GM23338 (cell line): ENCODE measurements around the gene LFNG. TPM values are rescaled to one million over a fixed set of nuclear protein-coding genes. Genes with fewer than 3 reads are reported as not detected.

Source experiments
- ATAC-seq: fragments of 200-7000 bp; cut with Tn5 transposase; 3 replicates; pipeline ENCODE4 v1.9.1; 2020
- DNase-seq: peaks from one replicate; pipeline ENCODE4 v3.0.0-alpha.2; 2015; ENCODE audit warnings: low spot score
- H2AFZ ChIP-seq: fragments of 200-600 bp; sonication (generic); 2 replicates; pipeline ENCODE4 v1.8.0; 2016; ENCODE audit warnings: antibody characterized with exemption, mild to moderate bottlenecking, moderate library complexity
- H3F3A ChIP-seq: fragments of 200-600 bp; sonication (generic); replicated peaks from 2 replicates; pipeline ENCODE4 v1.8.0; 2017; ENCODE audit warnings: antibody characterized with exemption, mixed run types, low read depth
- H3K27ac ChIP-seq: fragments of 200-600 bp; sonication (generic); 2 replicates; pipeline ENCODE4 v1.6.1; 2016; ENCODE audit warnings: low read depth
- H3K27me3 ChIP-seq: fragments of 200-600 bp; sonication (generic); 2 replicates; pipeline ENCODE4 v1.8.0; 2016; ENCODE audit warnings: mild to moderate bottlenecking, mixed run types, moderate library complexity; ENCODE audit not compliant: insufficient read depth
- H3K36me3 ChIP-seq: fragments of 200-600 bp; sonication (generic); 2 replicates; pipeline ENCODE4 v1.8.0; 2016; ENCODE audit warnings: mild to moderate bottlenecking; ENCODE audit not compliant: insufficient read depth
- H3K4me1 ChIP-seq: fragments of 200-600 bp; sonication (generic); 2 replicates; pipeline ENCODE4 v1.8.0; 2016; ENCODE audit warnings: mild to moderate bottlenecking, moderate library complexity; ENCODE audit not compliant: insufficient read depth
- H3K4me2 ChIP-seq: fragments of 200-600 bp; sonication (generic); 2 replicates; pipeline ENCODE4 v1.7.1; 2017; ENCODE audit warnings: mixed run types
- H3K4me3 ChIP-seq: fragments of 200-600 bp; sonication (generic); 2 replicates; pipeline ENCODE4 v1.6.1; 2016; ENCODE audit warnings: mixed run types
- H3K79me2 ChIP-seq: fragments of 200-600 bp; sonication (generic); replicated peaks from 2 replicates; pipeline ENCODE4 v1.8.0; 2017; ENCODE audit warnings: mild to moderate bottlenecking; ENCODE audit not compliant: insufficient read depth
- H3K9me2 ChIP-seq: fragments of 200-600 bp; sonication (generic); 2 replicates; pipeline ENCODE4 v1.8.0; 2017; ENCODE audit not compliant: insufficient read depth
- H4K20me1 ChIP-seq: fragments of 200-600 bp; sonication (generic); replicated peaks from 2 replicates; pipeline ENCODE4 v1.8.0; 2017; ENCODE audit warnings: mild to moderate bottlenecking; ENCODE audit not compliant: insufficient read depth
- H3K27ac Mint-ChIP-seq: 2 replicates; pipeline ENCODE4 v1.8.0; 2020; ENCODE audit warnings: inconsistent platforms, mild to moderate bottlenecking, moderate library complexity, mixed read lengths
- H3K27me3 Mint-ChIP-seq: 3 replicates; pipeline ENCODE4 v1.8.0; 2022; ENCODE audit warnings: low read depth, mild to moderate bottlenecking, moderate library complexity, mixed read lengths, inconsistent platforms; ENCODE audit not compliant: insufficient read depth, poor library complexity
- H3K36me3 Mint-ChIP-seq: 3 replicates; pipeline ENCODE4 v1.8.0; 2021; ENCODE audit warnings: low read depth, mild to moderate bottlenecking, inconsistent platforms, moderate library complexity, mixed read lengths
- H3K4me1 Mint-ChIP-seq: 3 replicates; pipeline ENCODE4 v1.8.0; 2020; ENCODE audit warnings: mild to moderate bottlenecking, inconsistent platforms, mixed read lengths
- H3K4me3 Mint-ChIP-seq: 3 replicates; pipeline ENCODE4 v1.8.0; 2021; ENCODE audit warnings: moderate library complexity, mild to moderate bottlenecking, inconsistent platforms, mixed read lengths
- H3K9me3 Mint-ChIP-seq: 3 replicates; pipeline ENCODE4 v1.8.0; 2020; ENCODE audit warnings: moderate library complexity, mild to moderate bottlenecking, inconsistent platforms, mixed read lengths
- CREB1 ChIP-seq: fragments of 250-450 bp; sonication (Bioruptor Pico); IDR thresholded peaks from 2 replicates; pipeline ENCODE4 v1.5.0; 2020; ENCODE audit warnings: low read depth, mild to moderate bottlenecking, moderate library complexity
- EZH2 ChIP-seq: fragments of 200-600 bp; sonication (generic); IDR thresholded peaks from one replicate; pipeline ENCODE4 v1.8.0; 2017; ENCODE audit warnings: antibody characterized with exemption, mild to moderate bottlenecking, low read depth; ENCODE audit not compliant: unreplicated experiment
- EZH2phosphoT487 ChIP-seq: fragments of 200-600 bp; sonication (generic); IDR thresholded peaks from one replicate; pipeline ENCODE4 v1.8.1; 2018; ENCODE audit warnings: antibody characterized with exemption; ENCODE audit not compliant: unreplicated experiment
- JUNB ChIP-seq: IDR thresholded peaks from one replicate; pipeline ENCODE4 v1.6.1; 2016; ENCODE audit warnings: antibody characterized with exemption; ENCODE audit not compliant: unreplicated experiment
- NANOG ChIP-seq: IDR thresholded peaks from 2 replicates; pipeline ENCODE4 v1.6.1; 2016; ENCODE audit warnings: antibody characterized with exemption, borderline replicate concordance
- POLR2AphosphoS5 ChIP-seq: IDR thresholded peaks from 2 replicates; pipeline ENCODE4 v1.6.1; 2016; ENCODE audit warnings: antibody characterized with exemption, low read depth
- STAT1 ChIP-seq: IDR thresholded peaks from one replicate; pipeline ENCODE4 v1.6.1; 2016; ENCODE audit warnings: antibody characterized with exemption; ENCODE audit not compliant: unreplicated experiment
- ZNF114 ChIP-seq: fragments of 250-450 bp; sonication (Bioruptor Pico); IDR thresholded peaks from 2 replicates; pipeline ENCODE4 v1.5.0; 2020; ENCODE audit warnings: mild to moderate bottlenecking, moderate library complexity
- ZNF331 ChIP-seq: fragments of 250-450 bp; sonication (Bioruptor Pico); IDR thresholded peaks from 2 replicates; pipeline ENCODE4 v1.5.0; 2020; ENCODE audit warnings: low read depth, mild to moderate bottlenecking, moderate library complexity
- polyA plus RNA-seq: library from polyadenylated mRNA; unstranded; fragments of >200 nt; fragmentation: Nextera tagmentation; extraction: Ambion mirVana; gene quantifications from 2 replicates; pipeline ENCODE4 v1.2.1, GENCODE V29; 2016
- total RNA-seq: library from RNA; depleted of rRNA; stranded (reverse); fragments of >200 nt; shearing (Covaris generic); gene quantifications from 2 replicates; pipeline ENCODE4 v1.2.3, GENCODE V29; 2014
- TF ChIP-seq, protein P1 (sequence below): IDR thresholded peaks from 2 replicates; pipeline ENCODE4 v1.6.1; 2016; ENCODE audit warnings: antibody characterized with exemption
- TF ChIP-seq, protein P2 (sequence below), 2 experiments: fragments of 200-600 bp in 1 of 2; sonication (generic) in 1 of 2; conservative IDR thresholded peaks; 2 replicates each; pipeline versions ENCODE4 v1.5.1 to v1.6.1; 2016 to 2017; ENCODE audit warnings: antibody characterized with exemption in 2 of 2, low read depth in 2 of 2, mild to moderate bottlenecking in 2 of 2, moderate library complexity in 1 of 2
- TF ChIP-seq, protein P3 (sequence below): fragments of 250-450 bp; sonication (Bioruptor Pico); IDR thresholded peaks from 2 replicates; pipeline ENCODE4 v1.5.0; 2020; ENCODE audit warnings: mild to moderate bottlenecking, moderate library complexity
- TF ChIP-seq, protein P4 (sequence below): IDR thresholded peaks from one replicate; pipeline ENCODE4 v1.6.1; 2018; ENCODE audit warnings: antibody characterized with exemption; ENCODE audit not compliant: unreplicated experiment

The LFNG gene
- total and polyA plus RNA-seq, 2 experiments from 2014 or later, result 1.7 to 35.4 TPM

DNA sequence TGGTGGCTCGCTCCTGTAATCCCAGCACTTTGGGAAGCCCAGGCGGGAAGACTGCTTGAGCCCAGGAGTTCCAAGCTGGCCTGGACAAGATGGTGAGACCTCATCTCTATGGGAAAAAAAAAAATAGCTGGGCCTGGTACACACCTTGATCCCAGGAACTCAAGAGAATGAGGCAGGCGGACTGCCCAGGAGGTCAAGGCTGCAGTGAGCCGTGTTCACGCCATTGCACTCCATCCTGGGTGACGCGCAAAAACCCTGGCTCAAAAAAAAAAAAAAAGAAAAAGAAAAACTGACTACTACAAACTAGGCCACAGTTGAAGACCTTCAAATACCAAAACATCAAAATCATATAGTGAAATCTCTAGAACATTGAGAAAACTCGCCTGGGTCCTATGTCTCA lies 31.8 kb downstream of the LFNG start:
- H3K4me1 Mint-ChIP-seq, result peaks cover 8% of the 10 kb centered on the region; the same call in 2 of the 3 replicates
- Histone ChIP-seq H2AFZ (no peak overlapping the region), H3K9me2 (no peaks in the 10 kb centered on the region), H3F3A (peaks cover 10% of the 10 kb centered on the region), H3K27ac (no peak overlapping the region), H3K27me3 (no peaks in the 10 kb centered on the region), H3K4me3 (no peak overlapping the region), H3K4me2 (no peak overlapping the region), H4K20me1 (peaks cover 9% of the 10 kb centered on the region), H3K4me1 (peaks cover 5% of the 10 kb centered on the region; the same call in 1 of the 2 replicates), H3K79me2 (peaks cover 26% of the 10 kb centered on the region), H3K36me3 (peaks cover 11% of the 10 kb centered on the region)
- H3K27me3 Mint-ChIP-seq, result peaks cover 6% of the 10 kb centered on the region
- H3K36me3 Mint-ChIP-seq, result peaks cover 53% of the 10 kb centered on the region
- no peaks in the 10 kb centered on the region for H3K9me3 Mint-ChIP-seq
- H3K4me3 Mint-ChIP-seq, result no peak overlapping the region
- ATAC-seq (no peak), DNase-seq (no peak)
- H3K27ac Mint-ChIP-seq, result no peak overlapping the region
- TF ChIP-seq EZH2phosphoT487 (no peak), JUNB (no peak), ZNF331 (CRISPR knock-in tag) (no peak), CREB1 (CRISPR knock-in tag) (no peak), POLR2AphosphoS5 (no peak), ZNF114 (CRISPR knock-in tag) (no peak), NANOG (no peak), EZH2 (no peak), STAT1 (no peak)
- TF ChIP-seq, protein P1, sequence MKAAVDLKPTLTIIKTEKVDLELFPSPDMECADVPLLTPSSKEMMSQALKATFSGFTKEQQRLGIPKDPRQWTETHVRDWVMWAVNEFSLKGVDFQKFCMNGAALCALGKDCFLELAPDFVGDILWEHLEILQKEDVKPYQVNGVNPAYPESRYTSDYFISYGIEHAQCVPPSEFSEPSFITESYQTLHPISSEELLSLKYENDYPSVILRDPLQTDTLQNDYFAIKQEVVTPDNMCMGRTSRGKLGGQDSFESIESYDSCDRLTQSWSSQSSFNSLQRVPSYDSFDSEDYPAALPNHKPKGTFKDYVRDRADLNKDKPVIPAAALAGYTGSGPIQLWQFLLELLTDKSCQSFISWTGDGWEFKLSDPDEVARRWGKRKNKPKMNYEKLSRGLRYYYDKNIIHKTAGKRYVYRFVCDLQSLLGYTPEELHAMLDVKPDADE, result no peak
- TF ChIP-seq, protein P2, sequence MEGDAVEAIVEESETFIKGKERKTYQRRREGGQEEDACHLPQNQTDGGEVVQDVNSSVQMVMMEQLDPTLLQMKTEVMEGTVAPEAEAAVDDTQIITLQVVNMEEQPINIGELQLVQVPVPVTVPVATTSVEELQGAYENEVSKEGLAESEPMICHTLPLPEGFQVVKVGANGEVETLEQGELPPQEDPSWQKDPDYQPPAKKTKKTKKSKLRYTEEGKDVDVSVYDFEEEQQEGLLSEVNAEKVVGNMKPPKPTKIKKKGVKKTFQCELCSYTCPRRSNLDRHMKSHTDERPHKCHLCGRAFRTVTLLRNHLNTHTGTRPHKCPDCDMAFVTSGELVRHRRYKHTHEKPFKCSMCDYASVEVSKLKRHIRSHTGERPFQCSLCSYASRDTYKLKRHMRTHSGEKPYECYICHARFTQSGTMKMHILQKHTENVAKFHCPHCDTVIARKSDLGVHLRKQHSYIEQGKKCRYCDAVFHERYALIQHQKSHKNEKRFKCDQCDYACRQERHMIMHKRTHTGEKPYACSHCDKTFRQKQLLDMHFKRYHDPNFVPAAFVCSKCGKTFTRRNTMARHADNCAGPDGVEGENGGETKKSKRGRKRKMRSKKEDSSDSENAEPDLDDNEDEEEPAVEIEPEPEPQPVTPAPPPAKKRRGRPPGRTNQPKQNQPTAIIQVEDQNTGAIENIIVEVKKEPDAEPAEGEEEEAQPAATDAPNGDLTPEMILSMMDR (conservative IDR thresholded peaks at IDR 0.05; ENCODE audit: low read depth in 2 of 2), result no peak
- TF ChIP-seq, protein P3, sequence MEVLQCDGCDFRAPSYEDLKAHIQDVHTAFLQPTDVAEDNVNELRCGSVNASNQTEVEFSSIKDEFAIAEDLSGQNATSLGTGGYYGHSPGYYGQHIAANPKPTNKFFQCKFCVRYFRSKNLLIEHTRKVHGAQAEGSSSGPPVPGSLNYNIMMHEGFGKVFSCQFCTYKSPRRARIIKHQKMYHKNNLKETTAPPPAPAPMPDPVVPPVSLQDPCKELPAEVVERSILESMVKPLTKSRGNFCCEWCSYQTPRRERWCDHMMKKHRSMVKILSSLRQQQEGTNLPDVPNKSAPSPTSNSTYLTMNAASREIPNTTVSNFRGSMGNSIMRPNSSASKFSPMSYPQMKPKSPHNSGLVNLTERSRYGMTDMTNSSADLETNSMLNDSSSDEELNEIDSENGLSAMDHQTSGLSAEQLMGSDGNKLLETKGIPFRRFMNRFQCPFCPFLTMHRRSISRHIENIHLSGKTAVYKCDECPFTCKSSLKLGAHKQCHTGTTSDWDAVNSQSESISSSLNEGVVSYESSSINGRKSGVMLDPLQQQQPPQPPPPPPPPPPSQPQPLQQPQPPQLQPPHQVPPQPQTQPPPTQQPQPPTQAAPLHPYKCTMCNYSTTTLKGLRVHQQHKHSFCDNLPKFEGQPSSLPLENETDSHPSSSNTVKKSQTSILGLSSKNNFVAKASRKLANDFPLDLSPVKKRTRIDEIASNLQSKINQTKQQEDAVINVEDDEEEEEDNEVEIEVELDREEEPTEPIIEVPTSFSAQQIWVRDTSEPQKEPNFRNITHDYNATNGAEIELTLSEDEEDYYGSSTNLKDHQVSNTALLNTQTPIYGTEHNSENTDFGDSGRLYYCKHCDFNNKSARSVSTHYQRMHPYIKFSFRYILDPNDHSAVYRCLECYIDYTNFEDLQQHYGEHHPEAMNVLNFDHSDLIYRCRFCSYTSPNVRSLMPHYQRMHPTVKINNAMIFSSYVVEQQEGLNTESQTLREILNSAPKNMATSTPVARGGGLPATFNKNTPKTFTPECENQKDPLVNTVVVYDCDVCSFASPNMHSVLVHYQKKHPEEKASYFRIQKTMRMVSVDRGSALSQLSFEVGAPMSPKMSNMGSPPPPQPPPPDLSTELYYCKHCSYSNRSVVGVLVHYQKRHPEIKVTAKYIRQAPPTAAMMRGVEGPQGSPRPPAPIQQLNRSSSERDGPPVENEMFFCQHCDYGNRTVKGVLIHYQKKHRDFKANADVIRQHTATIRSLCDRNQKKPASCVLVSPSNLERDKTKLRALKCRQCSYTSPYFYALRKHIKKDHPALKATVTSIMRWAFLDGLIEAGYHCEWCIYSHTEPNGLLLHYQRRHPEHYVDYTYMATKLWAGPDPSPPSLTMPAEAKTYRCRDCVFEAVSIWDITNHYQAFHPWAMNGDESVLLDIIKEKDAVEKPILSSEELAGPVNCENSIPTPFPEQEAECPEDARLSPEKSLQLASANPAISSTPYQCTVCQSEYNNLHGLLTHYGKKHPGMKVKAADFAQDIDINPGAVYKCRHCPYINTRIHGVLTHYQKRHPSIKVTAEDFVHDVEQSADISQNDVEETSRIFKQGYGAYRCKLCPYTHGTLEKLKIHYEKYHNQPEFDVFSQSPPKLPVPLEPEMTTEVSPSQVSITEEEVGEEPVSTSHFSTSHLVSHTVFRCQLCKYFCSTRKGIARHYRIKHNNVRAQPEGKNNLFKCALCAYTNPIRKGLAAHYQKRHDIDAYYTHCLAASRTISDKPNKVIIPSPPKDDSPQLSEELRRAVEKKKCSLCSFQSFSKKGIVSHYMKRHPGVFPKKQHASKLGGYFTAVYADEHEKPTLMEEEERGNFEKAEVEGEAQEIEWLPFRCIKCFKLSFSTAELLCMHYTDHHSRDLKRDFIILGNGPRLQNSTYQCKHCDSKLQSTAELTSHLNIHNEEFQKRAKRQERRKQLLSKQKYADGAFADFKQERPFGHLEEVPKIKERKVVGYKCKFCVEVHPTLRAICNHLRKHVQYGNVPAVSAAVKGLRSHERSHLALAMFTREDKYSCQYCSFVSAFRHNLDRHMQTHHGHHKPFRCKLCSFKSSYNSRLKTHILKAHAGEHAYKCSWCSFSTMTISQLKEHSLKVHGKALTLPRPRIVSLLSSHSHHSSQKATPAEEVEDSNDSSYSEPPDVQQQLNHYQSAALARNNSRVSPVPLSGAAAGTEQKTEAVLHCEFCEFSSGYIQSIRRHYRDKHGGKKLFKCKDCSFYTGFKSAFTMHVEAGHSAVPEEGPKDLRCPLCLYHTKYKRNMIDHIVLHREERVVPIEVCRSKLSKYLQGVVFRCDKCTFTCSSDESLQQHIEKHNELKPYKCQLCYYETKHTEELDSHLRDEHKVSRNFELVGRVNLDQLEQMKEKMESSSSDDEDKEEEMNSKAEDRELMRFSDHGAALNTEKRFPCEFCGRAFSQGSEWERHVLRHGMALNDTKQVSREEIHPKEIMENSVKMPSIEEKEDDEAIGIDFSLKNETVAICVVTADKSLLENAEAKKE, result no peak
- TF ChIP-seq, protein P4, sequence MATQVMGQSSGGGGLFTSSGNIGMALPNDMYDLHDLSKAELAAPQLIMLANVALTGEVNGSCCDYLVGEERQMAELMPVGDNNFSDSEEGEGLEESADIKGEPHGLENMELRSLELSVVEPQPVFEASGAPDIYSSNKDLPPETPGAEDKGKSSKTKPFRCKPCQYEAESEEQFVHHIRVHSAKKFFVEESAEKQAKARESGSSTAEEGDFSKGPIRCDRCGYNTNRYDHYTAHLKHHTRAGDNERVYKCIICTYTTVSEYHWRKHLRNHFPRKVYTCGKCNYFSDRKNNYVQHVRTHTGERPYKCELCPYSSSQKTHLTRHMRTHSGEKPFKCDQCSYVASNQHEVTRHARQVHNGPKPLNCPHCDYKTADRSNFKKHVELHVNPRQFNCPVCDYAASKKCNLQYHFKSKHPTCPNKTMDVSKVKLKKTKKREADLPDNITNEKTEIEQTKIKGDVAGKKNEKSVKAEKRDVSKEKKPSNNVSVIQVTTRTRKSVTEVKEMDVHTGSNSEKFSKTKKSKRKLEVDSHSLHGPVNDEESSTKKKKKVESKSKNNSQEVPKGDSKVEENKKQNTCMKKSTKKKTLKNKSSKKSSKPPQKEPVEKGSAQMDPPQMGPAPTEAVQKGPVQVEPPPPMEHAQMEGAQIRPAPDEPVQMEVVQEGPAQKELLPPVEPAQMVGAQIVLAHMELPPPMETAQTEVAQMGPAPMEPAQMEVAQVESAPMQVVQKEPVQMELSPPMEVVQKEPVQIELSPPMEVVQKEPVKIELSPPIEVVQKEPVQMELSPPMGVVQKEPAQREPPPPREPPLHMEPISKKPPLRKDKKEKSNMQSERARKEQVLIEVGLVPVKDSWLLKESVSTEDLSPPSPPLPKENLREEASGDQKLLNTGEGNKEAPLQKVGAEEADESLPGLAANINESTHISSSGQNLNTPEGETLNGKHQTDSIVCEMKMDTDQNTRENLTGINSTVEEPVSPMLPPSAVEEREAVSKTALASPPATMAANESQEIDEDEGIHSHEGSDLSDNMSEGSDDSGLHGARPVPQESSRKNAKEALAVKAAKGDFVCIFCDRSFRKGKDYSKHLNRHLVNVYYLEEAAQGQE, result no peak
